CD14-positive monocyte (primary cell): Measurements from ENCODE around the gene CPLANE2. TPM values are rescaled to one million over a fixed set of nuclear protein-coding genes. Genes with fewer than 3 reads are reported as not detected.

Experiments
- DNase-seq, 3 donors: peaks; one replicate each; pipeline ENCODE4 v3.0.0-alpha.2; 2011 to 2022
- H2AFZ ChIP-seq: 2 replicates; pipeline ENCODE4 v1.6.0; 2012; ENCODE audit warnings: mild to moderate bottlenecking, low read depth, low read length, inconsistent platforms; ENCODE audit not compliant: insufficient read depth, poor library complexity, severe bottlenecking
- H3K27ac ChIP-seq, 2 donors: 1 replicate in 1 of 2; 2 replicates in 1 of 2; pipeline ENCODE4 v1.5.1; 2012 to 2013; ENCODE audit warnings: low read length in 2 of 2, control low read depth in 1 of 2, inconsistent platforms in 1 of 2, low read depth in 1 of 2, mild to moderate bottlenecking in 1 of 2
- H3K27me3 ChIP-seq, 2 donors: one replicate each; pipeline versions ENCODE4 v1.6.0 to v1.6.1; 2011 to 2013; ENCODE audit warnings: low read length in 2 of 2; ENCODE audit not compliant: control insufficient read depth in 2 of 2, insufficient read depth in 2 of 2
- H3K36me3 ChIP-seq, 2 donors: replicated peaks in 1 of 2; 1 replicate in 1 of 2; 2 replicates in 1 of 2; pipeline versions ENCODE4 v1.5.1 to v1.6.1; 2012 to 2013; ENCODE audit warnings: low read length in 2 of 2, control low read depth in 1 of 2, inconsistent platforms in 1 of 2, mild to moderate bottlenecking in 1 of 2; ENCODE audit not compliant: insufficient read depth in 2 of 2, control insufficient read depth in 1 of 2
- H3K4me1 ChIP-seq, 2 donors: 1 replicate in 1 of 2; 2 replicates in 1 of 2; pipeline versions ENCODE4 v1.5.1 to v1.6.1; 2012 to 2013; ENCODE audit warnings: low read length in 2 of 2, control low read depth in 1 of 2, inconsistent platforms in 1 of 2, mild to moderate bottlenecking in 1 of 2, moderate library complexity in 1 of 2; ENCODE audit not compliant: insufficient read depth in 2 of 2, control insufficient read depth in 1 of 2
- H3K4me2 ChIP-seq: replicated peaks from 2 replicates; pipeline ENCODE3; 2012; ENCODE audit warnings: low read length, moderate library complexity, mild to moderate bottlenecking; ENCODE audit not compliant: poor library complexity, severe bottlenecking; ENCODE audit errors: extremely low read depth
- H3K4me3 ChIP-seq, 3 experiments: fragments of 200-600 bp in 1 of 3; sonication (generic) in 1 of 3; replicated peaks in 1 of 3; 1 replicate in 2 of 3; 2 replicates in 1 of 3; pipeline ENCODE4 v1.5.1; 2011 to 2013; ENCODE audit warnings: low read length in 3 of 3, mild to moderate bottlenecking in 3 of 3, control low read depth in 2 of 3, low read depth in 2 of 3, inconsistent platforms in 1 of 3, moderate library complexity in 1 of 3
- H3K79me2 ChIP-seq: 2 replicates; pipeline ENCODE4 v1.6.0; 2012; ENCODE audit warnings: mild to moderate bottlenecking, control low read depth, inconsistent platforms, low read length, moderate library complexity; ENCODE audit not compliant: insufficient read depth
- H3K9ac ChIP-seq: 2 replicates; pipeline ENCODE4 v1.6.0; 2017; ENCODE audit warnings: low read length, mild to moderate bottlenecking; ENCODE audit not compliant: insufficient read depth, poor library complexity, severe bottlenecking
- H3K9me3 ChIP-seq, 2 donors: replicated peaks in 1 of 2; 1 replicate in 1 of 2; 2 replicates in 1 of 2; pipeline versions ENCODE4 v1.5.1 to v1.6.1; 2012 to 2013; ENCODE audit warnings: low read length in 2 of 2, control low read depth in 1 of 2; ENCODE audit not compliant: control insufficient read depth in 1 of 2, insufficient read depth in 1 of 2
- H4K20me1 ChIP-seq: 2 replicates; pipeline ENCODE4 v1.6.0; 2012; ENCODE audit warnings: mild to moderate bottlenecking, low read length, control low read depth, moderate library complexity; ENCODE audit not compliant: insufficient read depth
- H3K27ac Mint-ChIP-seq, 7 donors: one replicate each; pipeline ENCODE4 v1.8.0; 2020; ENCODE audit warnings: mild to moderate bottlenecking in 7 of 7, mixed read lengths in 7 of 7, moderate library complexity in 6 of 7, inconsistent platforms in 2 of 7
- H3K27me3 Mint-ChIP-seq, 3 donors: one replicate each; pipeline ENCODE4 v1.8.0; 2021 to 2022; ENCODE audit warnings: low read depth in 3 of 3, mild to moderate bottlenecking in 3 of 3, mixed read lengths in 3 of 3, moderate library complexity in 3 of 3, inconsistent platforms in 1 of 3
- H3K36me3 Mint-ChIP-seq, 2 donors: one replicate each; pipeline ENCODE4 v1.8.0; 2020; ENCODE audit warnings: mixed read lengths in 2 of 2, inconsistent platforms in 1 of 2, mild to moderate bottlenecking in 1 of 2
- H3K4me1 Mint-ChIP-seq: one replicate; pipeline ENCODE4 v1.8.0; 2020; ENCODE audit warnings: mild to moderate bottlenecking, mixed read lengths
- H3K4me3 Mint-ChIP-seq, 2 donors: one replicate each; pipeline ENCODE4 v1.8.0; 2020; ENCODE audit warnings: mild to moderate bottlenecking in 2 of 2, mixed read lengths in 2 of 2, moderate library complexity in 1 of 2
- H3K9me3 Mint-ChIP-seq, 7 donors: one replicate each; pipeline ENCODE4 v1.8.0; 2020 to 2022; ENCODE audit warnings: mixed read lengths in 7 of 7, mild to moderate bottlenecking in 6 of 7, moderate library complexity in 6 of 7, inconsistent platforms in 2 of 7
- WGBS: methylation state at CpG from one replicate; pipeline ENCODE4 v1.1.5; 2013; ENCODE audit warnings: missing lambda C conversion rate; ENCODE audit not compliant: insufficient coverage; 5-methylcytosine and 5-hydroxymethylcytosine counted together
- intact Hi-C, 2 donors: fragments of 100-400 bp; cut with micrococcal nuclease; formaldehyde crosslinking; loops; one replicate each; pipeline versions ENCODE4 v1.15.0 to v1.15.1; 2023
- polyA plus RNA-seq, 3 donors: library from polyadenylated mRNA; depleted of rRNA in 1 of 3; unstranded in 2 of 3; stranded (reverse) in 1 of 3; fragments of 300-500 nt in 2 of 3; fragments of >200 nt in 1 of 3; fragmentation: Illumina TruSeq in 2 of 3; gene quantifications; 1 replicate in 2 of 3; 2 replicates in 1 of 3; pipeline ENCODE4 v1.2.3, GENCODE V29; 2012 to 2021
- TF ChIP-seq, protein P1 (sequence below): fragments of 200-600 bp; IDR thresholded peaks from one replicate; pipeline ENCODE4 v1.8.0; 2022; ENCODE audit warnings: antibody characterized with exemption, mild to moderate bottlenecking

The CPLANE2 gene
- polyA plus RNA-seq, 3 donors, result 0.54 to 1.7 (median 1.4) TPM

- Histone ChIP-seq H3K27me3 (no peaks in the 10 kb centered on the region), H4K20me1 (peaks cover 9% of the 10 kb centered on the region), H3K9ac (no peak overlapping the region), H3K4me1 (peaks cover 17 to 19% of the 10 kb centered on the region in 2 donors), H3K9me3 (no peaks in the 10 kb centered on the region), H3K4me2 (no peak overlapping the region), H3K79me2 (no peaks in the 10 kb centered on the region), H3K27ac (no peak overlapping the region), H2AFZ (no peak overlapping the region), H3K36me3 (no peaks in the 10 kb centered on the region), H3K4me3 (no peak overlapping the region)
- peaks cover 20% of the 10 kb centered on the region for H3K4me1 Mint-ChIP-seq
- H3K9me3 Mint-ChIP-seq, result no peaks in the 10 kb centered on the region
- intact Hi-C loops, result loop anchor here (5.0 to 10.0 kb wide), 3 partner anchors 125 to 158 kb away; partner anchors contain the start of gene SZRD1 (in 1 of the 2)
- TF ChIP-seq, protein P1, sequence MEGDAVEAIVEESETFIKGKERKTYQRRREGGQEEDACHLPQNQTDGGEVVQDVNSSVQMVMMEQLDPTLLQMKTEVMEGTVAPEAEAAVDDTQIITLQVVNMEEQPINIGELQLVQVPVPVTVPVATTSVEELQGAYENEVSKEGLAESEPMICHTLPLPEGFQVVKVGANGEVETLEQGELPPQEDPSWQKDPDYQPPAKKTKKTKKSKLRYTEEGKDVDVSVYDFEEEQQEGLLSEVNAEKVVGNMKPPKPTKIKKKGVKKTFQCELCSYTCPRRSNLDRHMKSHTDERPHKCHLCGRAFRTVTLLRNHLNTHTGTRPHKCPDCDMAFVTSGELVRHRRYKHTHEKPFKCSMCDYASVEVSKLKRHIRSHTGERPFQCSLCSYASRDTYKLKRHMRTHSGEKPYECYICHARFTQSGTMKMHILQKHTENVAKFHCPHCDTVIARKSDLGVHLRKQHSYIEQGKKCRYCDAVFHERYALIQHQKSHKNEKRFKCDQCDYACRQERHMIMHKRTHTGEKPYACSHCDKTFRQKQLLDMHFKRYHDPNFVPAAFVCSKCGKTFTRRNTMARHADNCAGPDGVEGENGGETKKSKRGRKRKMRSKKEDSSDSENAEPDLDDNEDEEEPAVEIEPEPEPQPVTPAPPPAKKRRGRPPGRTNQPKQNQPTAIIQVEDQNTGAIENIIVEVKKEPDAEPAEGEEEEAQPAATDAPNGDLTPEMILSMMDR, result no peak
- H3K36me3 Mint-ChIP-seq, result no peaks in the 10 kb centered on the region
- peak overlapping the region in 1 of 7 donors; percentile 41 for H3K27ac Mint-ChIP-seq
- DNase-seq, result no peak
- H3K4me3 Mint-ChIP-seq, result no peak overlapping the region
- WGBS, result 100% methylated on average over 1 of the region's 2 CpGs
- H3K27me3 Mint-ChIP-seq, result peaks cover 0 to 2% (median 0%) of the 10 kb centered on the region in 3 donors
Observed at GRCh38 chr1:16239972-16240491, 3.0 kb upstream of the CPLANE2 start.

DNA sequence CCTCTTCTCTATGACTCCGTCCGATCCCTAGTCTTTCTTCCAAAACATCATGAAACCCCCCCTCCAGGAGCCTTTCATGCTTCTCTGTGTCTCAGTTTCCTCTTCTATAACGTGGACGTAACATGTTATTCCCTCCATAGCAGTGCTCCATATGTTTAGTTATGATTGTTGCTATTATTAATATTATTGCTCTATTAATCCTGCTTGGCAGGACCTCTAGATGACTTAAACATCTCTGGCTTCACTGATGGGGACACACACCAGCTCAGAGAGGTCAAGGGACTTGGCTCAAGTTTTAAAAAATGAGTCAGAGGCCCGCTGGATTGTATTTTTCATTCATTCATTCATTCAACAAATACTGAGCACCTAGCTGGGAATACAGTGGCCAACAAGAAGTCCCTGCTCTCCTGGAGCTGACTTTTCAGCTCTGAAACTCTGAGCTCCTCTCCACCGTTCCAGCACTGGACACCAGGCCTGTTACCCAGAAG, 404 bp upstream of the CPLANE2 start:
- Histone ChIP-seq H2AFZ (peak overlapping the region; percentile 91), H3K27ac (no peak overlapping the region), H3K9me3 (no peaks in the 10 kb centered on the region), H3K4me1 (peaks cover 16 to 17% of the 10 kb centered on the region in 2 donors), H3K9ac (peak overlapping the region; percentile 64), H3K36me3 (no peaks in the 10 kb centered on the region), H4K20me1 (no peaks in the 10 kb centered on the region), H3K4me3 (peak overlapping the region; percentile 56 to 88 (median 66)), H3K4me2 (peak overlapping the region; percentile 97), H3K79me2 (no peaks in the 10 kb centered on the region), H3K27me3 (no peaks in the 10 kb centered on the region)
- Mint-ChIP-seq H3K9me3 (peaks cover 0 to 3% (median 0%) of the 10 kb centered on the region in 7 donors), H3K36me3 (no peaks in the 10 kb centered on the region), H3K4me3 (peak overlapping the region; percentile 82 to 90), H3K27me3 (no peaks in the 10 kb centered on the region), H3K27ac (peak overlapping the region in 5 of 7 donors; percentile 31 to 89 (median 70)), H3K4me1 (peaks cover 18% of the 10 kb centered on the region)
- TF ChIP-seq, protein P1, result no peak
- intact Hi-C loops, result no loop called here
- no peak for DNase-seq
- WGBS, result no CpG with 5 or more reads among the region's 6 CpGs
